Brain pericyte (primary cell): Measurements from ENCODE around the gene RPL26.
A peak's percentile ranks its signal among the peaks of the same experiment; 100 is the strongest.
"Not testable (repeated sequence)": the region's sequence is repeated elsewhere in the genome, so short reads cannot be mapped to it uniquely, and the experiment has no call there.

Experiments used
- DNase-seq: peaks from one replicate; pipeline ENCODE4 v3.0.0-alpha.2; 2012; ENCODE audit warnings: low read depth, low spot score

RPL26 gene

DNA sequence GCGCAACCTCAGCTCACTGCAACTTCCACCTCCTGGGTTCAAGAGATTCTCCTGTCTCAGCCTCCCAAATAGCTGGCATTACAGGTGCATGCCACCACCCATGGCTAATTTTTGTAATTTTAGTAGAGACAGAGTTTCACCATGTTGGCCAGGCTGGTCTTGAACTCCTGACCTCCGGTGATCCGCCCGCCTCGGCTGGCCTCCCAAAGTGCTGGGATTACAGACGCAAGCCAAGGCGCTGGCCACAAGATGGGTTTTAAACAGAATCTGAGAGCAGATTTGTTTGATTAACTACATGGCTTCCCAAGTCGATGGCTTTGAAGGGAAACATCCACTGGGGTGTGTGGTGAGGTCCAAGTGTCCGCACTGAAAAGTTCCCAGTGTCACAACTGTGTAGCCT is 11.5 kb upstream of the RPL26 start:
- DNase-seq, result not testable (repeated sequence)

DNA sequence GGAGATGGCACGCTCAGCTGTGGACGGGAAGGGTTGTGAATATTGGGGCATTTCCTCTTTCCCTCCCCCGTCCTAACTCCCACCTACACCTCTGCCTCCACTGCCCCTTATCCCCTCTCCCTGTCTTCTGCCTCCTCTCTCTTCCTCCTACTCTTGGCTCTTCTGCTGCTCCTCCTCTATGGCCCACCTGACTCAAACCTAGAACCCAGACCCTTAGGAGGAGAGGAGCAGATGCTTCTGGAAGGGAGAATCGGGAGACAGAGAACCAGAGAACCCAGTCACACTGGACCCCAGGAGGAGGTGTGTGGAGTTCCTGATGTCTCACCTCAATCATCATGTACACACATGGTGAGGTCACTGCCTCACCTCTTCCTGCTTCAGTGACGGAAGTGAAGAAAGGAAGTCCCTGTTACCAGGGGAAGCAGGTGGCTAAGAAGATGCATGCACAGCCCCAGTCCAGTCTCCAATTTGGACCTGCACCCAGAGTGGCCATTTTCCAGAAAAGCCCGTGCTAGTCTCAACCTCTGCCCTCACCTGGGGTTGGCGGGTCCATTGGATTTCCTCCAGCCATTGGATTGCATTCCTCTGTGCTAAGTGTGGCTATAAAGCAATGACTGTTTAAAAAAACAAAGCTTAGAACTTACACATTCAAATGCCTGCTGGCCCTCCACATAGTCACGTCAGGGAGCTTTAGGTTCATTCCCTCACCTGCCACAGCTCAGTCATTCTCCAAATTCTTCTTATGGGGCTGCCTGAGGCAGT is 10.7 kb upstream of the RPL26 start:
- DNase-seq, result no peak

DNA sequence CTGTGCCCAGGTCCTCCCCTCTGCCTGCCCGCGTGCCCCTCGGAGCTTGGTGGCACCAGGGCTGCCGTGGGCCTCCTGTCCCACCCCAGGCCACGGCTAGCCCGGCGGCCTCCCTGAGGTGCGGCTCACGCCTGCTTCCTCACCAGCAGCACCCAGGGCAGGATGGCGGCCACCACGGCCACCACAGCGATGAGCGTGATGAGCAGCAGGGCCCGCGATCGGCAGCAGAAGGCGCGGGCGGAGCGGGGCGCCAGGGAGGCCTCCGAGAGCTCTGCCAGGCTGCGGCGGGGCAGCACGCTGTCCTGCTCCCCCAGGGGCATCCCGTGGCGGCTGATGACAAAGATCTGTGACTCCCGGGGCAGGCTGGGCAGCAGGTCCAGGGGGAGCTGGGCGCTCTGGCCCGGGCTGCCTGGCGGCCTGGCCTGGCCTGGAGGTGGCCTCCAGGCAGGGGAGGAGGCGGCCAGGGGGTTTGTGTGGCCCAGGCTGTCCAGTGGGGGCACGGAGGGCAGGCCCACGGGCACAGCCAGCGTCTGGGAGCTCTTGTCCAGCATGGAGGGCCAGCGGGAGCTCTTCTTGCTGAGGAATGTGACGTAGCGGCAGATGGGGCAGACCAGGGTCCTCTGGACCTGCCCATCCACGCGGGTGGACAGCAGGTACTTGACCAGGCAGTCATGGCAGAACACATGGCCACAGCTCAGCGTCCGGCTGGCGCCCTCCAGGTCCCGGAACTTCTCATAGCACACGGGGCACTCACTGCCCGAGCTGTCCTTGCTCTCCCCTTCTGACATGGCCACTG is 9.9 kb upstream of the RPL26 start:
- DNase-seq, result no peak

DNA sequence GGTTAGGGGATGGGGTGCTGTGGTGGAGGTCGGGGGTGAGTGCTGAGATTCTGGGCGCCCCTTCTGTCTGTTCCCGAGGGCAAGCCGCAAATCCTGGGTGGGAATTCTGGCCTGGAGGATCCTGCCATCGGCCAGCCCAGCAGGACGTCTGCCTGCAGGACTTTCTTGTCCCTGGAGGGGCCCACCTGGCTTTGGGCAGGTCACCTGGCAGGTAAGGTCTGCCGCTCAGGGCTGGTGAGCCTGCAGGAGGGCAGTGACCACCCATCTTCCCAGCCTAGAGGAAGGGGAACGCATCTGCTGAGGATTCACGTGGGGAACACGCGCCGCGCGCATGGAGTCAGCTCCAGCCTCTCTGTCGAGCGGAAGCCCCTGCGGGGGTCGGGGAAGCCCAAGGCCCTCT is 9.3 kb upstream of the RPL26 start:
- DNase-seq, result no peak

DNA sequence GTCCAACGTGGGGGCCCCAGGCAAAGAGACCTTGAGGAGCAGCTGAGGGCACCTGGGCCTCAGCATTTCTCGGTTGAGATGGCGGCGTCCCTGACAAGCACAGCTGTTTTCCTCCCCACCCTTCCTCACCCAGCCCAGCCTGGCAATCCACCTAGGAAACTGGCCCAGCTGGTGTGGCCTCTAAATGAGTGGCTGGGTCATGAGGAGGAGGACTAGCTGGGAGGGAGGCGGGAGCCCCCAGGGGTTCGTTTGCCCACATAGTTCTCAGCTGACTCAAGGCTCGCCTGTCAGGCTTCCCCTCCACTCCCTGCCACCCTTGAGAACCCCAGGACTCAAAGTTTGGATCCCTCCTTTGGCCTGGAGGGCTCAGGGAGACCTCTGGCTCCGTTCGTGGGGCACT is 8.7 kb upstream of the RPL26 start:
- DNase-seq, result no peak

DNA sequence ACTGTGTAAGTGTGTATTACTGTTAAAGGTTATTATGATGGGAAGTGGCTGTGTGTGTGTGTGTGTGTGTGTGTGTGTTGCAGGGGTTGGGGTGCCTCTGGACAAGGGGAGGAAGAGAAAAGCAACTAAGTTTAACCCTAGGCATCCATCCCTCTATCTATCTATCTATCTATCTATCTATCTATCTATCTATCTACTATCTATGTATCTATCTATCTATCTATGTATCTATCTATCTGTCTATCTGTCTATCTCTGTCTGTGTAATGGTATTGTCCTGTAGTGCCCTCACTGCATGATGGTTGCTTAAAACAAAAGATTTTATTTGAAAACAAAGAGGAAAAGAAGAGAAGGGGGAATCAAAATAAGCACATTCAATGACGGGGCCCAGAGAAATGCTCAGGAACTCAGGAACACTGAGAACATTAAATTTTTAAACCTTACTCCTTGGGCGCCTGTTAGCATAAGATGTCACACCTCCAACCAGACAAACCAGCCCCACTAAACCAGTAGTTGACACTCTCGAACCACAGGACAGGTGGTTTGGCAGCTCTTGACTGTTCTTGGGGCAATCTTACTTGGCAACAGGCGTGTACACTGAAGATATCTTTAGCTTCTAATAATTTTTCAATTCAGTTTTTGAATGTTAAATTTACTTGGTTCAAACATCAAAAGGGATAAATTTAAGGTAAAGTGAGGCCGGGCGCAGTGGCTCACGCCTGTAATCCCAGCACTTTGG is 5.1 kb upstream of the RPL26 start:
- DNase-seq, result no peak

DNA sequence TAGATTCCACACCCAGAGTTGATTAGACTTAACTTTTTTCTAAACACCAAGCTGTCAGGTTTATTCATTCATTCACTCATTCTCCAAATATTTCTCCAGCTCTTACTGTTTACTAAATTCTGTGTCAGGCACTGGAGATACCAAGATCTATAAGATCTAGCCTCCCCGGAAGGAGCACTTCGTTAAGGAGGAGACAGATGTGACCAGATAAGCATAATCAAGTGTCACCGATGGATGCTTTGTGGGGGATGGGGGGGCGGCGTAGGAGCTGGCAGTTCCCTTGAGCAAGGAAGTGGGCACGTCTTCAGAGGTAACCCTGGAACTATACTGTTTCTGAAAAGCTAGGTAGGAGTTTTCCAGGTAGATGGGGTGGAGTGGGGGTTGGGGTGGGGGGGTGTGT is 3.8 kb upstream of the RPL26 start:
- no peak for DNase-seq

DNA sequence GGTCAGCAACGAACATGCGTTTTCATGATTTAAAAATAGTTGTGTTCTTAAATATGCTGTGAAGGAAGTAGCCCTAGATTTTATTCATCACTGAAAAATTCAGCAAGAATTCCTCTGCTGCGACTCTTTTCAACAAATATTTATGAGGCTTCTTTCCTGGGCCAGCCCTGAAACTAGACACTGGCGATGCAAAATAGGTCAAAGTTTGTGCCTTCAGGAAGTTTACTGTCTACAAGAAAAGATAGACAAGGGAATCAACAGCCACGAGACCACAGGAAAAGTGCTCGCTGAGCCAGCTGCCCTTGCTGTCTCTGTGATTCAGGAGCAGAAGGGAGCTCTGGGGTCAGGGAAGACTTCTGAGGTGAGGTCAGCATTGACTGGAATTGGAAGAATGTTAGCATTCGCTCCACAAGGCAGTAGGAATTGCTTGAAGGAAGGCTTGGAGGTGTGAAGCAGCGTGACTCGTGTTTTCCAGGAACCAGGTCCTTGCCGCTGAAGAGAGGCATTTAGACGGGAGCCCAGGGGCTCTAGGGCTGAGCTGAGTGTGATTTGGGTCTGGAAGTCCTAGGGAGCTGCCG is 1.9 kb upstream of the RPL26 start:
- no peak for DNase-seq

DNA sequence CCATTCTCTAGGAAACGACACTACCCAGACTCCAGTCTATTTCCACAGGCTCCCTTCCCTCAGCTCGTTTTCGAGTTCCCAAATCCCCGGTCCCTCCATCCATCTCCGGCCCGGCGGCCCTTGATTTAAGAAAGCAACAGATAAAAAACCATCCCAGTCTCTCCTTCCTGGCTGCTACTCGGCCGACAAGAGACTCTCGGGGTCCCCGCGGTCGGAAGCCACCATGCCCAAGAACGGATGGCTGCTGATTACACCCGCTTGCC is 182 bp downstream of the RPL26 start:
- no peak for DNase-seq

DNA sequence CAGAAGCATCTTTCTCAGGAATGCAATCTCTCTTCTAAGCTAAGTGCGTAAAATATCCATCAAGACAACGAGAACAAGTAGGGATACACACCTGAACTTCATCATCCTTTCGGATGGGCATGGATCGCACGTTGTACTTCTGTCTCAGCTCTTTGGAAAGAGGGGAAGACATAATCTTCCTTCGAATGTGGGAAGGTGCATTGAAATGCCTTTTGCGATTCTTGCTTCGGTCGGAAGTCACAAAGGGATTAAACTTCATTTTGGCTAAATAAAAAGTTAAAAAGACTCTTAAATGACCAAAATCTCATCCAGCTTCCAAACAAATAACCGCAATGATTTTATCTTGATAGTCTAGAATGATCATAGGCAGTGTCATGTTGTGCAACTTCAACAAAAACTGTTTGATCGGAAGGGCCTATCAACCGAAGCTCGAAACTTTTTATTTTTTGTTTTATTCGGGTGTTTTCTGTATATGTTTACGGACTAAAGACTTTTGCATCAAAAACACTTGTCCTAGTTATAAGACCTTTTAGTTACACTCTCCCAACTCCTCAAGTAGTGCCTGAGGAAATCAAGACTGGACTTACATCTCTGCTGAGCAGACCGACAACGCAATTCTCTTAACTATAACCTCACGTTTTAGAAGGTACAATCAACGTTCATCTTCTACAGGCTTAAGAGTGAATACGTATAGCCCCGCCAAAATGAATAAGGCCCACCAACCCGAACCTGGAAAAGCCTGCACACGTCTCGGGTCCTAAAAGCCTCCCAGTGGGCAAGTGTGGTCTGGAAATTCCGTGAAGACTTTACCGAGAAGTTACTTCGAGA is 727 bp downstream of the RPL26 start:
- DNase-seq, result no peak

DNA sequence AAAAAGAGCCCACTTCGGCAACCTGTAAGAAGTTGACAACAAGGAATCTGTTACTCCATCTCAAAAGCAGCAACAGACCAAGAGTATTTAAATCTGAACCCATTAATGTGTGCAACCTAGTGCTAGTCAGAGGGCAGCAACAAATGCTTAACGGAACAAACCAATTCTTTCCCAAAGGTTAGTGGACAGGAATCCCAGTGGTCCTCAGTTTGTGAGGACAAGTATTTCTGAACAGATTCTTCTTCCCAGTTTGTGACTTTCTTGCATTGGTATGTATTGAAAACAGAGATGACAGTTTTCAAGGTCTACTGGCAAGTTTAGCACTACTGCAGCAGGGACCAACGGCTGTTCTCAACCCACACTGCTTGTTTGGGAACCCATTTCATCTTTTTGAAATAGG is 2.9 kb downstream of the RPL26 start:
- no peak for DNase-seq

DNA sequence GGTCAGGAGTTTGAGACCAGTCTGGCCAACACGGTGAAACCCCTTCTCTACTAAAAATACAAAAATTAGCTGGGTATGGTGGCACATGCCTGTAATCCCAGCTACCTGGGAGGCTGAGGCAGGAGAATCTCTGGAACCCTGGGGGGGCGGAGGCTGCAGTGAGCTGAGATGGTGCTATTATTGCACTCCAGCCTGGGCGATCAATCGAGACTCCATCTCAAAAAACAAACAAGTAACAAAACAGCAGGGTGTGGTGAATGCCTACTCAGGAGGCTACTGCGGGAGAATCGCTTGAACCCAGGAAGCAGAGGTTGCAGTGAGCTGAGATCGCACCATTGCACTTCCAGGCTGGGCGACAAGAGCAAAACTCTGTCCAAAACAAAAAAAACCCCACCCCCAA is 4.9 kb downstream of the RPL26 start:
- DNase-seq, result not testable (repeated sequence)

DNA sequence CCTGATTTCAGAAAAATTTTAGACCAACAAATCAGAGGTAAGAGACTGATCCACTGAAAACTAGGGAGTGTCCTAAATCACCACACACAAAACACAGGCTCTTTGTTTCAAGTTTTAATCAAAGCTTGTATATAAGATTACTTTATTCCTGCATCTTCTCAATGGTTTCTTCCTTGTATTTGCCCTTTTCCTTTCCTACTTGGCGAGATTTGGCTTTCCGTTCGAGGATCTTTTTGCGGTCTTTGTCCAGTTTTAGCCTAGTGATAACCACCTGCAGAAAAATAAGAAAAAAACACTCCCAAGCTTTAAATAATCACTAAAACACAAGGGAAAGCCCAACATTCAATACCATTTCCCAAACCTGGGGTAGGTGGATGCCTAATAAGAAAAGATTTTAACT is 5.6 kb downstream of the RPL26 start:
- DNase-seq, result no peak

DNA sequence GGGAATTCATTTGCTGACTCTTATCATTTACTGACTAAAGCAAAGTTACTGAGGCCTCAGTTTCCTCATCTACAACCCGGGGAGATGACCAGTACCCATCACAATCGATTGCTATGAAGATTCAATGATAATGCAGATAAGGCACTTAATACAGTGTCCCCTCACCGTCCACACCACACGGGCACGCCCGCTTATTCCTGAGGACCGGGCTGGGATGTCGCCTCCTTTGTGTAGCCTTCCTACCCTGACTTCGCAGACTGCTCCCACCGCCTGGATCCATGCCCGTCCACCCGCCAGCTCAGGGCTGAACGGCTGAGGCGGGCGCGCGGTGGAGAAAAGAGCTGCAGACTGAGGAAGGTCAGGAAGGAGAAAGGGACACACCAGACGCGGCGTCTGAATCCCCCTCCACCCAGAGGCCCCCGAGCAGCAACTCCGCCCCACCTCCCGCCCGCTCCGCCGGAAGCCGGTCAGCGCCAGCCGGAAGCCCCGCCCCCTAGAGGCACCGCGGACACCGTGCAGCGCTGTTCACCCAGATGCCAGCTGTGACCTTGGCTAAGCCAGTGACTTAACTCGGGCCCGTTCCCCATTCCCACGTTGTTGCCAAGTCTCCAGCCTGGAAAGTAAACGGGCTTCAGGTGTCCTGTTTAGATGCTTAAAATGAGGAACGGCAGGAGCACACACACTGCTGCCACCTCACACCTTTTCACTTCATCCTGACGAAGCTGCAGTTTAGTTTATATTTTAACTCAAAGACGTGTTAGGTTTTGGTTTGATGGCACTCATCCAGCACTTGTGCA is 6.5 kb downstream of the RPL26 start, which contains the start of gene KRABD2:
KRABD2 (minus strand) TSS at position 434 of the 797 bp plus-strand sequence.
- DNase-seq, result peak; percentile 54

DNA sequence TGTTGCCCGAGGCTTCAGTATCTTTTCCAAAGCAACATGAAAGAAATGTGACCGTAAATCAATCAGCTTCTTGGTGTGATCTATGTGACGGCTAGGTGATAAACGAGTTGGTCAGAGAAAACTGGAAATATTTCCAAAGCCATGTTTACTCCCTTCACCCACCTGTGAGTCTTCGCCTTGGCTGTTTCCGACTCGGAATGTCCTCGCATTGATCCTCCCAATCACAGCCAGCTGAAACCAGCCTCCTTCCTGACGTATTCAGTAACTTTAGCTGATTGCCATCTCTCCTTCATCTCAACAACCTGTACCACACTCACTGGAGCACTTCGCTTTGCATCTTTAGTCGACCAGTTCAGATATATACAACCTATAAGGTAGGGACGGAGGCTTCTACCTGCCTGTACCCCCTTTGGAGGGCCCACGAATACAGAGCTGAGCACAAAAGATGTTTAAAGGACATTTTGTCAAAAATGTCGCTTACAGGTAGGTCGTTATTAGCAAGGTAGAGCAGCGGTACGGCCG is 7.2 kb downstream of the RPL26 start:
- no peak for DNase-seq

DNA sequence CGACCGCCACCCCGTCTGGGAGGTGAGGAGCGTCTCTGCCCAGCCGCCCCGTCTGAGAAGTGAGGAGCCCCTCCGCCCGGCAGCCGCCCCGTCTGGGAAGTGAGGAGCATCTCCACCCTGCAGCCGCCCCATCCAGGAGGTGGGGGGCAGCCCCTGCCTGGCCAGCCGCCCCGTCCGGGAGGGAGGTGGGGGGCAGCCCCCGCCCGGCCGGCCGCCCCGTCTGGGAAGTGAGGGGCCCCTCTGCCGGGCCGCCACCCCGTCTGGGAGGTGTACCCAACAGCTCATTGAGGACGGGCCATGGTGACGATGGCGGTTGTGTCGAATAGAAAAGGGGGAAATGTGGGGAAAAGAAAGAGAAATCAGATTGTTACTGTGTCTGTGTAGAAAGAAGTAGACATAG is 9.1 kb downstream of the RPL26 start:
- not testable (repeated sequence) for DNase-seq

DNA sequence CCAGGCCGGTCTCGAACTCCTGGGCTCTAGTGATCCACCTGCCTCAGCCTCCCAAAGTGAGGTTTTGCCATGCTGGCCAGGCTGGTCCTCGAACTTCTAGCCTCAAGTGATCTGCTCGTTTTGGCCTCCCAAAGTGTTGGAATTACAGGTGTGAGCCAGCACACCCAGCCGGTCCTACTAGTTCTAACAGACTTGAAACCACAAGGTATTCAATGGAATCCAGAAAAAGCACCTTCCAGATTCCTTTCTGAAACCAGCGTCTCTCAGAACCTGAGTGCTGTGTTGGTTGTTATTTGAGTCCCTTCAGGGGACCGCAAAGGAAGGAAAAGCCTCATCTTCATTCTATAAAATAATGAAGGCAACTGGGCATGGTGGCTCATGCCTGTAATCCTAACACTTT is 10.6 kb downstream of the RPL26 start:
- DNase-seq, result no peak

DNA sequence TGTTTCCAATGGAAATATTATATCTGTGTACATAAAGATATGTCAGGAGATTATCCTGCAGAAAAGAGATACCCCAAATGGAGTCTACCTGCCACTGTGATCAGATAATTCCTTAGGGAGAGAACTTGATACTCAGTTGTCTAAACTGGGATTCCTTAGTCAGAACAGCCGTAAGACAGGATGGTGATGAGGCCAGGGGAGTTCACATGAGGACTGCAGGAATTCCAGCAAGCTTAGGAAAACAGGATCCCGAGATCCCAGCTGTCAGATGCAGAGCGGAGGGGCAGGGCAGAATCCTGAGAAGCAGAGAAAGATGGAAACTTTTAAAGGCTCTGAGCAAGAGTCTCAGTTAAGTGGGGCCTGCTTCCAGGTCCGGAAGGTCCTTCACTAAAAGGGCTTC is 11.2 kb downstream of the RPL26 start:
- DNase-seq, result no peak

DNA sequence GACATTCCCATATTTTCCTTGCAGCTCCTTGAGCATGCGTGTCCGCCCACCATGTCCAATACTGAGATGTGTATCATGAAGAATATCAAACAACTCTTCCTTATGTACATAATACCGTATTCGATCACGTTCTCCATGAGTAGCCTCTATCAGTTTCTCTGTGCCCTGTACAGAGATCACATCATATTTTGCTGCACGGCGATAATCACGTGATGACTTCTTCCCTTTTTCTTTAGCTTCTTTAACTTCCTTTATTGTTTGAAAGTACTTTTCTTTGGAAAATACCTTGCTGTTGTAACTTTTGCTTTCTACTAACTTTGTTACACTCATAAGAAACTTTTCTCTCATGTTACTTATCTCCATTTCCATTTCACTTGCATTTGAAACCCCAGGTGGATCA is 13.0 kb downstream of the RPL26 start:
- no peak for DNase-seq

DNA sequence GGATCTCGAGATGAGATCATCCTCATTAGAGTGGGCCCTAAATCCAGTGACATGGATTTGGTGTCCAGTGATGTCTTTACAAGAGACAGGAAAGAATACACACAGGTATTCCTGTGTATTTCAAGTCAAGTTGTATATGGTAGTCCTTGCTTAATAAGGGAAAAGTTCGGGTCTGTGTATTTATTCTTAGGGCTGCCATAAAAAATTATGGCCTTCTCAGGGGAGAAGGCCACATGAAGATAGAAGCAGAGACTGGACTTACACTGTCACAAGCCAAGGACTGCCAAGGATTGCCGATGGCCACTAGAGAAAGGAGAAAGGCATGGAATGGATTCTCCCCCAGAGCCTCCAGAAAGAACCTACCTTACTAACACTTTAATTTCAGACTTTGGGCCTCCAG is 14.8 kb downstream of the RPL26 start:
- DNase-seq, result no peak
